Mesendoderm (in vitro differentiated cells): ENCODE results near the gene SLC26A8.
A peak's percentile ranks its signal among the peaks of the same experiment; 100 is the strongest.
"Not testable (repeated sequence)": the region's sequence is repeated elsewhere in the genome, so short reads cannot be mapped to it uniquely, and the experiment has no call there.

Experiments
- DNase-seq: peaks from one replicate; pipeline ENCODE4 v3.0.0; 2013
- H2AK5ac ChIP-seq: 2 replicates; pipeline ENCODE4 v1.6.1; 2013; ENCODE audit warnings: low read length, inconsistent platforms
- H2BK120ac ChIP-seq: 2 replicates; pipeline ENCODE4 v1.6.1; 2013; ENCODE audit warnings: low read depth, mild to moderate bottlenecking, low read length, moderate library complexity, mixed read lengths
- H2BK15ac ChIP-seq: replicated peaks from 2 replicates; pipeline ENCODE4 v1.6.1; 2013; ENCODE audit warnings: low read depth, mild to moderate bottlenecking, moderate library complexity
- H2BK5ac ChIP-seq: 2 replicates; pipeline ENCODE4 v1.6.1; 2013; ENCODE audit warnings: low read length, inconsistent platforms
- H3K18ac ChIP-seq: 2 replicates; pipeline ENCODE4 v1.6.1; 2013; ENCODE audit warnings: mild to moderate bottlenecking, low read length, mixed read lengths
- H3K23ac ChIP-seq: one replicate; pipeline ENCODE4 v1.6.1; 2013; ENCODE audit warnings: low read length
- H3K27ac ChIP-seq: 2 replicates; pipeline ENCODE4 v1.5.1; 2013; ENCODE audit warnings: low read depth, mild to moderate bottlenecking, inconsistent platforms, low read length, moderate library complexity
- H3K27me3 ChIP-seq: 2 replicates; pipeline ENCODE4 v1.6.1; 2013; ENCODE audit warnings: low read length, control low read depth, mild to moderate bottlenecking, inconsistent platforms; ENCODE audit not compliant: insufficient read depth, poor library complexity
- H3K36me3 ChIP-seq: 2 replicates; pipeline ENCODE4 v1.6.1; 2013; ENCODE audit warnings: low read length, inconsistent platforms; ENCODE audit not compliant: control insufficient read depth, insufficient read depth
- H3K4ac ChIP-seq: one replicate; pipeline ENCODE4 v1.6.1; 2013; ENCODE audit warnings: low read depth, mild to moderate bottlenecking, low read length, moderate library complexity
- H3K4me1 ChIP-seq: 2 replicates; pipeline ENCODE4 v1.6.1; 2013; ENCODE audit warnings: low read depth, low read length, inconsistent platforms; ENCODE audit not compliant: control insufficient read depth
- H3K4me2 ChIP-seq: 2 replicates; pipeline ENCODE4 v1.6.1; 2013; ENCODE audit warnings: low read length
- H3K4me3 ChIP-seq: 2 replicates; pipeline ENCODE4 v1.5.1; 2013; ENCODE audit warnings: mild to moderate bottlenecking, low read length
- H3K56ac ChIP-seq: one replicate; pipeline ENCODE4 v1.6.1; 2013; ENCODE audit warnings: low read length
- H3K79me1 ChIP-seq: 2 replicates; pipeline ENCODE4 v1.6.1; 2013; ENCODE audit warnings: low read length, inconsistent platforms
- H3K79me2 ChIP-seq: 2 replicates; pipeline ENCODE4 v1.6.1; 2013; ENCODE audit warnings: mild to moderate bottlenecking, low read length; ENCODE audit not compliant: control insufficient read depth, insufficient read depth
- H3K9ac ChIP-seq: 2 replicates; pipeline ENCODE4 v1.6.1; 2013; ENCODE audit warnings: low read length, inconsistent platforms
- H4K5ac ChIP-seq: one replicate; pipeline ENCODE4 v1.6.1; 2013; ENCODE audit warnings: low read length
- H4K8ac ChIP-seq: one replicate; pipeline ENCODE4 v1.6.1; 2013; ENCODE audit warnings: low read depth, mild to moderate bottlenecking, control low read depth, low read length, moderate library complexity
- WGBS: extraction: QIAGEN DNeasy Blood & Tissue Kit; methylation state at CpG from one replicate; pipeline ENCODE4 v1.1.7; 2013; ENCODE audit warnings: low lambda C conversion rate, missing lambda C conversion rate; ENCODE audit not compliant: insufficient coverage; ENCODE audit errors: extremely low coverage; 5-methylcytosine and 5-hydroxymethylcytosine counted together

SLC26A8 gene

DNA sequence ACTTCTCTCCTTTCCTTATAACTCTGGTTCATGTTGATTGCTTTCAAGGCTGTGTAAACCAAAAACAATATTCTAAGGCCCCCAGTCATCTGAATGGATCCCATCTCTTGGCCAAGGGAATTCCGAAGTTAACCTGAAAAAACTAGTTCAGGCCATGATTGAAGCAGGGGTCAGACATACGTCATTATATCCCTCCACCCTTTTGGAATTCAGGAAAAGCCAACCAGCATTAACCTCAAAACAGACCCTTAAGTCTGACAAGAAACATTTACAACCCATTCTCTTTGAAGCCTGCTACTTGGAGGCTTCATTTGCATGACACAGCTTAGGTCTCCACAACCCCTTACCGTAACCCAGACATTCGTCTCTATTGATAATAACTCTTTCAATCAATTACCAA is 39.7 kb downstream of the SLC26A8 start:
- Histone ChIP-seq H3K23ac (no peak overlapping the region), H3K27me3 (no peaks in the 10 kb centered on the region), H3K36me3 (no peaks in the 10 kb centered on the region), H2BK120ac (peak overlapping the region; percentile 73), H3K4me1 (no peaks in the 10 kb centered on the region), H2AK5ac (no peak overlapping the region), H3K18ac (no peak overlapping the region), H2BK15ac (no peak overlapping the region), H3K79me2 (no peaks in the 10 kb centered on the region), H3K9ac (no peak overlapping the region), H3K4me2 (no peak overlapping the region), H3K56ac (no peak overlapping the region), H3K4ac (no peak overlapping the region), H2BK5ac (no peak overlapping the region), H3K27ac (no peak overlapping the region), H3K79me1 (no peaks in the 10 kb centered on the region), H4K8ac (no peak overlapping the region), H3K4me3 (no peak overlapping the region), H4K5ac (no peak overlapping the region)
- peak; percentile 37 for DNase-seq
- no CpG with 5 or more reads among the region's 4 CpGs for WGBS

GRCh38 chr6:35980991-35981645 is 43.3 kb downstream of the SLC26A8 start:
- Histone ChIP-seq H3K9ac (no peak overlapping the region), H3K36me3 (no peaks in the 10 kb centered on the region), H3K18ac (no peak overlapping the region), H2BK15ac (no peak overlapping the region), H2BK5ac (no peak overlapping the region), H3K27me3 (no peaks in the 10 kb centered on the region), H2AK5ac (no peak overlapping the region), H3K23ac (no peak overlapping the region), H3K4me2 (no peak overlapping the region), H3K4me3 (no peak overlapping the region), H3K4me1 (no peaks in the 10 kb centered on the region), H3K27ac (no peak overlapping the region), H4K8ac (no peak overlapping the region), H3K79me2 (no peaks in the 10 kb centered on the region), H3K56ac (no peak overlapping the region), H3K4ac (no peak overlapping the region), H3K79me1 (no peaks in the 10 kb centered on the region), H2BK120ac (no peak overlapping the region), H4K5ac (no peak overlapping the region)
- WGBS = no CpG with 5 or more reads among the region's 6 CpGs
- DNase-seq = no peak

DNA sequence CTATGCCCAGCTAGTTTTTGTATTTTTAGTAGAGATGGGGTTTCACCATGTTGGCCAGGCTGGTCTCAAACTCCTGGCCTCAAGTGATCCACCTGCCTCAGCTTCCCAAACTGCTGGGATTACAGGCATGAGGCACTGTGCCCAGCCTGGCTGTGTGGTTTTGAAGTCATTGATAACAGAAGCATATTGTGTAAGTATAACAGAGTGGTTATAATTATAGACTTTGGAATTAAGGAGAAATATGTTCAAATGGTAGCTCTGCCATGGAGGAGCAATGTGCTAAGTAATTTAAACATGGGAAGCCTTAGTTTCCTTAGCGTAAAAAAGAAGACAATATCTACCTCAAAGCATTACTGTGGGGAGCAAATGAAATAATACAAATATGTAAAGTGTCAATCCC is 44.3 kb downstream of the SLC26A8 start:
- H3K18ac ChIP-seq, H4K5ac ChIP-seq, H3K4me3 ChIP-seq, H3K23ac ChIP-seq, H3K9ac ChIP-seq, H3K56ac ChIP-seq, H3K79me2 ChIP-seq, H4K8ac ChIP-seq, H2AK5ac ChIP-seq, H2BK15ac ChIP-seq, H2BK120ac ChIP-seq, H3K4me1 ChIP-seq, H3K79me1 ChIP-seq, H3K36me3 ChIP-seq, H3K27me3 ChIP-seq, H3K4ac ChIP-seq, DNase-seq, H3K4me2 ChIP-seq, H2BK5ac ChIP-seq, H3K27ac ChIP-seq: not testable (repeated sequence)
- WGBS = no CpG with 5 or more reads among the region's 1 CpG

DNA sequence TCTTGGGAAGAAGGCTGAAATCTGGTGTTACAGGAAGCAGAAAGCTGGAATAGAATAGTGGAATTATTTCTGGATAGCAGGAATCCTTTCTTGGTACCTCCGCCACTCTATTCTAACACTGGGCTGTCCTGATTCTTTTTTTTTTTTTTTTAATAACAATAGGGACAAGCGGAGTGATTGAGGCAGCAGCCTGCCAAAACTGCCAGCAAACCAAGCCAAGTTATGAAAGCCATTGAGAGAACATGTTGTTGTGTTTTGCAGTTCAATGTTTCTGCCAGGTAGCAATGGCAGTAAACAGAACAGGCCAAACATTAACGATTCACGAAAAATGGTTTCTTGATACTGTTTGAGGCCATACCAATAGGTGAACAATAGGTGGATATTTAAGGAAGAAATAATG is 47.1 kb downstream of the SLC26A8 start:
- H3K27me3 ChIP-seq = no peaks in the 10 kb centered on the region

DNA sequence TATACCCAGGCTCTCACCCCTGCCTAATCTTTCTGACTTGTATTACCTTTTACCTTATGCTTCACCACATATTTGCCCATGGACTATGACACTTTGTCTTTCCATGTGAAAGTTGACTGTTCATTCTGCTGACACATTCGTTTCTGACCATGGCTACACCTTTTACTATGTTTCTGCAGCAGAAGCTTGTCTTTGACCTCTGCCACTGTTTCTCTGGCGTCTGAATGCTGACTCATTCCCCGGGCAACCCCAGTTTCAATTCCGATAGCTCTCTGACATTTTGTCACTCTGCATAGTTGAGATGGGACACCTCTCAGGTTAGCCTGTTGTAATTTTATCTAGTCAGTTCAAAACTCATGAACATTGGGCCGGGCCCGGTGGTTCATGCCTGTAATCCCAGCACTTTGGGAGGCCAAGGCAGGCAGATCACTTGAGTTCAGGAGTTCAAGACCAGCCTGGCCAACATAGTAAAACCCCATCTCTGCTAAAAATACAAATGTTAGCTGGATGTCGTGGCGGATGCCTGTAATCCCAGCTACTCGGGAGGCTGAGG is 50.7 kb downstream of the SLC26A8 start:
- no peak overlapping the region for H2AK5ac ChIP-seq
- no CpG with 5 or more reads among the region's 9 CpGs for WGBS

More for the DNA sequence above, 47.1 kb downstream of the SLC26A8 start:
- Histone ChIP-seq H3K79me1 (no peaks in the 10 kb centered on the region), H3K27ac (no peak overlapping the region), H3K36me3 (no peaks in the 10 kb centered on the region), H4K5ac (no peak overlapping the region), H2BK120ac (peak overlapping the region; percentile 28), H4K8ac (no peak overlapping the region), H3K79me2 (no peaks in the 10 kb centered on the region), H2BK15ac (no peak overlapping the region), H3K56ac (no peak overlapping the region), H3K18ac (no peak overlapping the region), H3K4ac (no peak overlapping the region), H2BK5ac (no peak overlapping the region), H3K4me1 (no peaks in the 10 kb centered on the region), H3K4me2 (no peak overlapping the region), H3K9ac (no peak overlapping the region), H3K4me3 (no peak overlapping the region), H2AK5ac (no peak overlapping the region), H3K23ac (no peak overlapping the region)
- no CpG with 5 or more reads among the region's 4 CpGs for WGBS
- DNase-seq = no peak

More for the DNA sequence above, 50.7 kb downstream of the SLC26A8 start:
- no peak overlapping the region for H4K8ac ChIP-seq
- no peaks in the 10 kb centered on the region for H3K79me2 ChIP-seq
- no peak overlapping the region for H3K9ac ChIP-seq
- no peak for DNase-seq
- H3K36me3 ChIP-seq = no peaks in the 10 kb centered on the region
- H2BK5ac ChIP-seq = no peak overlapping the region
- no peak overlapping the region for H3K4me2 ChIP-seq
- no peak overlapping the region for H3K4ac ChIP-seq
- H4K5ac ChIP-seq = no peak overlapping the region
- H3K27me3 ChIP-seq = no peaks in the 10 kb centered on the region
- no peaks in the 10 kb centered on the region for H3K79me1 ChIP-seq
- H3K4me1 ChIP-seq = no peaks in the 10 kb centered on the region
- no peak overlapping the region for H2BK15ac ChIP-seq
- no peak overlapping the region for H3K56ac ChIP-seq
- H3K23ac ChIP-seq = no peak overlapping the region
- H3K4me3 ChIP-seq = no peak overlapping the region
- H3K18ac ChIP-seq = no peak overlapping the region
- H2BK120ac ChIP-seq = no peak overlapping the region
- no peak overlapping the region for H3K27ac ChIP-seq
